WTC11 (cell line): ENCODE measurements around the gene SLC23A2. TPM values are rescaled to one million over a fixed set of nuclear protein-coding genes. Genes with fewer than 3 reads are reported as not detected.

ENCODE experiments used
- ATAC-seq: fragments of 200-7000 bp; cut with Tn5 transposase; 2 replicates; pipeline ENCODE4 v1.10.0; 2021; ENCODE audit warnings: mild to moderate bottlenecking, moderate library complexity
- CTCF ChIA-PET: fragments of 300-600 bp; sonication (Branson Sonifier 250); formaldehyde crosslinking; loops from one replicate; lab custom pipeline; 2021; ENCODE audit warnings: antibody characterized with exemption; lab: Charles Lee
- POLR2A ChIA-PET: fragments of 350-600 bp; sonication (Branson Sonifier 250); formaldehyde crosslinking; loops from one replicate; lab custom pipeline; 2021; ENCODE audit warnings: antibody characterized with exemption; lab: Charles Lee
- DNase-seq: peaks from one replicate; pipeline ENCODE4 v3.0.0; 2021; ENCODE audit warnings: low spot score
- H3K27ac Mint-ChIP-seq: 2 replicates; pipeline ENCODE4 v1.8.0; 2021; ENCODE audit warnings: mixed read lengths
- H3K27me3 Mint-ChIP-seq: 2 replicates; pipeline ENCODE4 v1.8.0; 2021; ENCODE audit warnings: low read depth, mild to moderate bottlenecking, moderate library complexity, mixed read lengths
- H3K36me3 Mint-ChIP-seq: 2 replicates; pipeline ENCODE4 v1.8.0; 2021; ENCODE audit warnings: mixed read lengths
- H3K4me1 Mint-ChIP-seq: 2 replicates; pipeline ENCODE4 v1.8.0; 2022; ENCODE audit warnings: mixed read lengths
- H3K4me3 Mint-ChIP-seq: 2 replicates; pipeline ENCODE4 v1.8.0; 2021; ENCODE audit warnings: mild to moderate bottlenecking, moderate library complexity, mixed read lengths
- H3K9me3 Mint-ChIP-seq: 2 replicates; pipeline ENCODE4 v1.8.0; 2021; ENCODE audit warnings: mixed read lengths
- EMX1 ChIP-seq: fragments of 250-450 bp; sonication (Bioruptor Pico); IDR thresholded peaks from 2 replicates; pipeline ENCODE4 v1.8.0; 2021; ENCODE audit warnings: mild to moderate bottlenecking
- FOXK1 ChIP-seq: sonication (generic); formaldehyde crosslinking; IDR thresholded peaks from 2 replicates; pipeline ENCODE4 v1.8.0; 2022; ENCODE audit warnings: mild to moderate bottlenecking, moderate library complexity, missing genetic modification reagents
- IRF1 ChIP-seq: sonication (generic); formaldehyde crosslinking; IDR thresholded peaks from 2 replicates; pipeline ENCODE4 v1.8.0; 2023; ENCODE audit warnings: missing genetic modification reagents
- JAZF1 ChIP-seq: fragments of 250-450 bp; sonication (Bioruptor Pico); IDR thresholded peaks from 2 replicates; pipeline ENCODE4 v1.9.0; 2021; ENCODE audit warnings: moderate library complexity, mild to moderate bottlenecking, inconsistent platforms
- NFYB ChIP-seq: sonication (generic); formaldehyde crosslinking; conservative IDR thresholded peaks from 2 replicates; pipeline ENCODE4 v1.8.0; 2022; ENCODE audit warnings: low read depth, missing genetic modification reagents
- PRDM15 ChIP-seq: sonication (generic); formaldehyde crosslinking; IDR thresholded peaks from 2 replicates; pipeline ENCODE4 v1.8.0; 2022; ENCODE audit warnings: missing genetic modification reagents
- PRRX2 ChIP-seq: fragments of 250-450 bp; sonication (Bioruptor Pico); IDR thresholded peaks from 2 replicates; pipeline ENCODE4 v1.8.0; 2021; ENCODE audit warnings: mild to moderate bottlenecking
- RORB ChIP-seq: fragments of 250-450 bp; sonication (Bioruptor Pico); IDR thresholded peaks from 2 replicates; pipeline ENCODE4 v1.9.0; 2021; ENCODE audit warnings: mild to moderate bottlenecking
- USF1 ChIP-seq: sonication (generic); formaldehyde crosslinking; IDR thresholded peaks from 2 replicates; pipeline ENCODE4 v1.8.0; 2022; ENCODE audit warnings: mild to moderate bottlenecking, missing genetic modification reagents
- ZMAT4 ChIP-seq: fragments of 250-450 bp; sonication (Bioruptor Pico); IDR thresholded peaks from 2 replicates; pipeline ENCODE4 v1.9.0; 2021; ENCODE audit warnings: mild to moderate bottlenecking
- ZNF138 ChIP-seq: sonication (generic); formaldehyde crosslinking; conservative IDR thresholded peaks from 2 replicates; pipeline ENCODE4 v1.8.1; 2022; ENCODE audit warnings: mild to moderate bottlenecking, moderate library complexity, missing genetic modification reagents
- ZNF396 ChIP-seq: fragments of 250-450 bp; sonication (Bioruptor Pico); IDR thresholded peaks from 2 replicates; pipeline ENCODE4 v1.8.0; 2021; ENCODE audit warnings: mild to moderate bottlenecking, moderate library complexity, borderline replicate concordance
- ZNF423 ChIP-seq: fragments of 250-450 bp; sonication (Bioruptor Pico); IDR thresholded peaks from 2 replicates; pipeline ENCODE4 v2.1.2; 2022; ENCODE audit warnings: mild to moderate bottlenecking, moderate library complexity
- total RNA-seq: library from RNA; stranded (reverse); gene quantifications from 3 replicates; pipeline ENCODE4 v1.2.3, GENCODE V29; 2021
- TF ChIP-seq, protein P1 (sequence below): sonication (generic); formaldehyde crosslinking; IDR thresholded peaks from 2 replicates; pipeline ENCODE4 v1.8.1; 2022; ENCODE audit warnings: missing genetic modification reagents, borderline replicate concordance
- TF ChIP-seq, protein P2 (sequence below): fragments of 250-450 bp; sonication (Bioruptor Pico); conservative IDR thresholded peaks from 2 replicates; pipeline ENCODE4 v1.9.0; 2021; ENCODE audit warnings: mild to moderate bottlenecking
- TF ChIP-seq, protein P3 (sequence below): fragments of 250-450 bp; sonication (Bioruptor Pico); IDR thresholded peaks from 2 replicates; pipeline ENCODE4 v2.1.2; 2022; ENCODE audit warnings: mild to moderate bottlenecking, moderate library complexity
- TF ChIP-seq, protein P4 (sequence below): sonication (generic); formaldehyde crosslinking; IDR thresholded peaks from 2 replicates; pipeline ENCODE4 v1.8.1; 2023; ENCODE audit warnings: mild to moderate bottlenecking, missing genetic modification reagents
- TF ChIP-seq, protein P5 (sequence below): sonication (generic); formaldehyde crosslinking; IDR thresholded peaks from 2 replicates; pipeline ENCODE4 v1.8.0; 2022; ENCODE audit warnings: mild to moderate bottlenecking, missing genetic modification reagents
- TF ChIP-seq, protein P6 (sequence below): sonication (generic); formaldehyde crosslinking; IDR thresholded peaks from 2 replicates; pipeline ENCODE4 v1.8.1; 2022; ENCODE audit warnings: low read depth, mild to moderate bottlenecking, moderate library complexity, missing genetic modification reagents, borderline replicate concordance

The SLC23A2 gene
- total RNA-seq, 1 experiment from 2014 or later: 14.5 TPM

DNA sequence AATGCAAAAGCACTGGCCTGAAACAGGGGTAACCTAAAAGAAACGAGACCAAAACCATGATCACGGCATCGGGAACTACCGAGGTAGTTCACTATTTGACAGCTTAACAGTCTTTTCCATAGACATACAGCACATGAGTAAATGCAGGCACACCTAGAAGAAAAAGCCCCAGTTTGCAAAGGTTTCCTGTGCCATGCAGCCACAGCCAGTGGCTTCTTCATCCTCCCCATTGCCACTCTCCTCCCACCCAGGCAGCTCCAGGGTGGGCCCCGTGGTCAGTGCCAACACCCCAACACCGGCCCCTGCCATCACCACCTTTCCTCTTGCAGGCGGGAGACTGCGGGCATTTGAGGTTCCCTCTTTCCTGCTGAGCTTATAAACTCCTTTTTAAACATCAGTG, 115.4 kb downstream of the SLC23A2 start:
- no peaks in the 10 kb centered on the region for H3K9me3 Mint-ChIP-seq
- CTCF ChIA-PET: no interaction called here
- DNase-seq (no peak), ATAC-seq (no peak)
- H3K4me1 Mint-ChIP-seq: peaks cover 3% of the 10 kb centered on the region; the same call in 1 of the 2 replicates
- H3K27ac Mint-ChIP-seq: no peak overlapping the region
- no peak overlapping the region for H3K4me3 Mint-ChIP-seq
- no peaks in the 10 kb centered on the region for H3K27me3 Mint-ChIP-seq
- TF ChIP-seq NFYB: no peak
- no peak for TF ChIP-seq JAZF1 (CRISPR knock-in tag)
- no peak for TF ChIP-seq ZNF396 (CRISPR knock-in tag)
- no peak for TF ChIP-seq USF1 (CRISPR knock-in tag)
- no peak for TF ChIP-seq PRDM15 (CRISPR knock-in tag)
- TF ChIP-seq, protein P1, sequence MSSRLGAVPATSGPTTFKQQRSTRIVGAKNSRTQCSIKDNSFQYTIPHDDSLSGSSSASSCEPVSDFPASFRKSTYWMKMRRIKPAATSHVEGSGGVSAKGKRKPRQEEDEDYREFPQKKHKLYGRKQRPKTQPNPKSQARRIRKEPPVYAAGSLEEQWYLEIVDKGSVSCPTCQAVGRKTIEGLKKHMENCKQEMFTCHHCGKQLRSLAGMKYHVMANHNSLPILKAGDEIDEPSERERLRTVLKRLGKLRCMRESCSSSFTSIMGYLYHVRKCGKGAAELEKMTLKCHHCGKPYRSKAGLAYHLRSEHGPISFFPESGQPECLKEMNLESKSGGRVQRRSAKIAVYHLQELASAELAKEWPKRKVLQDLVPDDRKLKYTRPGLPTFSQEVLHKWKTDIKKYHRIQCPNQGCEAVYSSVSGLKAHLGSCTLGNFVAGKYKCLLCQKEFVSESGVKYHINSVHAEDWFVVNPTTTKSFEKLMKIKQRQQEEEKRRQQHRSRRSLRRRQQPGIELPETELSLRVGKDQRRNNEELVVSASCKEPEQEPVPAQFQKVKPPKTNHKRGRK (CRISPR knock-in tag): no peak
- no peak for TF ChIP-seq ZNF138
- TF ChIP-seq, protein P2, sequence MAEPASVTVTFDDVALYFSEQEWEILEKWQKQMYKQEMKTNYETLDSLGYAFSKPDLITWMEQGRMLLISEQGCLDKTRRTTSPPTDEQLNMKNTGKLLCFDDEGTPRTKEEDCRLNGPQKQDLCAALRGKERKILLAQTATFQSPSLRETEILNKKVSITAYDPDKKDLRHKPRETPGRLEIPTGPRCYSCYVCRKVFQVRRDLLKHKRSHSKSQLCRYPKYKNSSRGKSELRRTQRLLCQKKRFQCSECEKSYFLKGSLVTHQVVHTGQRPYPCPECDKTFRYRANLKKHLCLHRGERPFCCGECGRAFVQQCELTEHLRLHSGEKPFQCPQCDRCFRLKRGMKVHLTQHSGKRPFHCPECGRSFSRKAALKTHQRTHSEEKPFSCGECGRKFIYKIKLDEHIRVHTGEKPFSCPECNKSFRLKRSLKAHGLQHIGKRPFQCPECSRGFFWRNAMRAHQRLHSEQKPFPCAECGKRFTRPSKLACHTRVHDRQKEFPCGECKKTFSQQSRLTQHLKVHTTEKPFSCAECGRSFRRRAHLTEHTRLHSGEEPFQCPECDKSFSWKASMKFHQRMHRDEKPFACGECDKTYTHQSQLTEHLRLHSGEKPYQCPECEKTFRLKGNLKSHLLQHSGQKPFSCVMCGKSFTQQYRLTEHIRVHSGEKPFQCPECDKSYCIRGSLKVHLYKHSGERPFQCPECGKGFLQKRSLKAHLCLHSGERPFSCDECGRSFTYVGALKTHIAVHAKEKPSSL (CRISPR knock-in tag): no peak
- TF ChIP-seq, protein P3, sequence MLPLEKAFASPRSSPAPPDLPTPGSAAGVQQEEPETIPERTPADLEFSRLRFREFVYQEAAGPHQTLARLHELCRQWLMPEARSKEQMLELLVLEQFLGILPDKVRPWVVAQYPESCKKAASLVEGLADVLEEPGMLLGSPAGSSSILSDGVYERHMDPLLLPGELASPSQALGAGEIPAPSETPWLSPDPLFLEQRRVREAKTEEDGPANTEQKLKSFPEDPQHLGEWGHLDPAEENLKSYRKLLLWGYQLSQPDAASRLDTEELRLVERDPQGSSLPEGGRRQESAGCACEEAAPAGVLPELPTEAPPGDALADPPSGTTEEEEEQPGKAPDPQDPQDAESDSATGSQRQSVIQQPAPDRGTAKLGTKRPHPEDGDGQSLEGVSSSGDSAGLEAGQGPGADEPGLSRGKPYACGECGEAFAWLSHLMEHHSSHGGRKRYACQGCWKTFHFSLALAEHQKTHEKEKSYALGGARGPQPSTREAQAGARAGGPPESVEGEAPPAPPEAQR (CRISPR knock-in tag): no peak
- no peak for TF ChIP-seq ZMAT4 (CRISPR knock-in tag)
- TF ChIP-seq PRRX2 (CRISPR knock-in tag): no peak
- TF ChIP-seq IRF1 (CRISPR knock-in tag): no peak
- TF ChIP-seq ZNF423 (CRISPR knock-in tag): no peak
- no peak for TF ChIP-seq RORB (CRISPR knock-in tag)
- TF ChIP-seq, protein P4, sequence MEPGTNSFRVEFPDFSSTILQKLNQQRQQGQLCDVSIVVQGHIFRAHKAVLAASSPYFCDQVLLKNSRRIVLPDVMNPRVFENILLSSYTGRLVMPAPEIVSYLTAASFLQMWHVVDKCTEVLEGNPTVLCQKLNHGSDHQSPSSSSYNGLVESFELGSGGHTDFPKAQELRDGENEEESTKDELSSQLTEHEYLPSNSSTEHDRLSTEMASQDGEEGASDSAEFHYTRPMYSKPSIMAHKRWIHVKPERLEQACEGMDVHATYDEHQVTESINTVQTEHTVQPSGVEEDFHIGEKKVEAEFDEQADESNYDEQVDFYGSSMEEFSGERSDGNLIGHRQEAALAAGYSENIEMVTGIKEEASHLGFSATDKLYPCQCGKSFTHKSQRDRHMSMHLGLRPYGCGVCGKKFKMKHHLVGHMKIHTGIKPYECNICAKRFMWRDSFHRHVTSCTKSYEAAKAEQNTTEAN: no peak
- TF ChIP-seq, protein P5, sequence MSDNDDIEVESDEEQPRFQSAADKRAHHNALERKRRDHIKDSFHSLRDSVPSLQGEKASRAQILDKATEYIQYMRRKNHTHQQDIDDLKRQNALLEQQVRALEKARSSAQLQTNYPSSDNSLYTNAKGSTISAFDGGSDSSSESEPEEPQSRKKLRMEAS (CRISPR knock-in tag): no peak
- TF ChIP-seq, protein P6, sequence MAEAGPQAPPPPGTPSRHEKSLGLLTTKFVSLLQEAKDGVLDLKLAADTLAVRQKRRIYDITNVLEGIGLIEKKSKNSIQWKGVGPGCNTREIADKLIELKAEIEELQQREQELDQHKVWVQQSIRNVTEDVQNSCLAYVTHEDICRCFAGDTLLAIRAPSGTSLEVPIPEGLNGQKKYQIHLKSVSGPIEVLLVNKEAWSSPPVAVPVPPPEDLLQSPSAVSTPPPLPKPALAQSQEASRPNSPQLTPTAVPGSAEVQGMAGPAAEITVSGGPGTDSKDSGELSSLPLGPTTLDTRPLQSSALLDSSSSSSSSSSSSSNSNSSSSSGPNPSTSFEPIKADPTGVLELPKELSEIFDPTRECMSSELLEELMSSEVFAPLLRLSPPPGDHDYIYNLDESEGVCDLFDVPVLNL (CRISPR knock-in tag): no peak
- no peak for TF ChIP-seq FOXK1
- TF ChIP-seq EMX1 (CRISPR knock-in tag): no peak
- POLR2A ChIA-PET: no interaction called here
- no peaks in the 10 kb centered on the region; the same call in 1 of the 2 replicates for H3K36me3 Mint-ChIP-seq
